Measurements from ENCODE around the gene ALKBH4. TPM values are rescaled to one million over a fixed set of nuclear protein-coding genes. Genes with fewer than 3 reads are reported as not detected.

The ALKBH4 gene
- total and polyA plus RNA-seq, 2 of the 4 experiments (the other 2 are of a cell fraction): 6.1 to 7.4 TPM

DNA sequence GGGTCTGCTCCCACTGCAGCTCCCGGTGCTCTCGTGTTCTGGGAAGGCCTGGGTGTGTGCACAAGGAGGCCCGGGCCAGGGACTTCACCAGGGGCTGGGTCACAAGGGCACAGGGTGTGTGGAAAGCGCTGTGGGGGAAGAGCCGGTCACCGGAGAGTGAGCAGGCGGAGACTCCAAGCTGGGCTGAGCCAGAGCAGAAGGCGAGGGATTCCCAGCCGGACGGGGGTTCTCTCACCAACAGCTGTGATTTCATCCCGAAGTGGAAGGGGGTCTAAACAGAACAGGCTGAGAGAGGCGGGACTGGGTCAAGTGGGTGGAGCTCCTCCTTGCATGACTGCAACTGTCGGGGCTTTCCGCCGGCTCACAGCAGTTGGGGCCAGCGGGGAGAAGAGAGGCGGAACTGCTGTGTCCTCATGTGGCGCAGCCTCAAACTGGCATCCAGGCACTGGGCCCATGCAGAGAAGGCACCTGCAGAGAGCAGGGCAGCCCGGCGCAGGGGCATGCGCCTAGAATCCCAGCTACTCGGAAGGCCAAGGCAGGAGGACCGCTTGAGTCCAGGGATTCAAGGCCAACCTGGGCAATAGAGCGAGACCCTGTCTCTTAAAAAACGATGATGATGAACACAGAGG, 38.9 kb downstream of the ALKBH4 start:
- no peak overlapping the region for H4K5ac ChIP-seq (ENCODE audit: low read depth, low read length)
- H2AK9ac ChIP-seq (replicated peaks; ENCODE audit: low read depth, low read length, poor library complexity): no peak overlapping the region
- DNase-seq (no peak), ATAC-seq (ENCODE audit: low read depth) (no peak)
- no peak overlapping the region for H3K14ac ChIP-seq (replicated peaks; ENCODE audit: low read depth, low read length)
- H3K9ac ChIP-seq (ENCODE audit: low read depth, low read length): no peak overlapping the region
- H3K4me1 ChIP-seq (ENCODE audit: control insufficient read depth, insufficient read depth, low read length): no peaks in the 10 kb centered on the region
- TF ChIP-seq RCOR1 (IDR thresholded peaks at IDR 0.05; ENCODE audit: insufficient replicate concordance, low read length) (no peak), NFE2L2 (IDR thresholded peaks at IDR 0.05; ENCODE audit: low read depth, low read length) (no peak), POLR2A (IDR thresholded peaks at IDR 0.05; ENCODE audit: low read depth, low read length) (no peak), MAFK (IDR thresholded peaks at IDR 0.05; ENCODE audit: low read depth, low read length) (no peak), CHD1 (IDR thresholded peaks at IDR 0.05; ENCODE audit: low read depth, low read length) (no peak), RFX5 (IDR thresholded peaks at IDR 0.05; ENCODE audit: low read depth, low read length) (no peak), SMC3 (IDR thresholded peaks at IDR 0.05; ENCODE audit: low read depth, low read length) (no peak), CEBPB (IDR thresholded peaks at IDR 0.05; ENCODE audit: low read depth, low read length) (no peak), MXI1 (IDR thresholded peaks at IDR 0.05; ENCODE audit: borderline replicate concordance, low read depth, low read length) (no peak), RAD21 (IDR thresholded peaks at IDR 0.05; ENCODE audit: low read length) (no peak), FOS (IDR thresholded peaks at IDR 0.05; ENCODE audit: low read depth, low read length) (no peak), BHLHE40 (IDR thresholded peaks at IDR 0.05; ENCODE audit: low read depth, low read length) (no peak)
- TF ChIP-seq, protein P1, sequence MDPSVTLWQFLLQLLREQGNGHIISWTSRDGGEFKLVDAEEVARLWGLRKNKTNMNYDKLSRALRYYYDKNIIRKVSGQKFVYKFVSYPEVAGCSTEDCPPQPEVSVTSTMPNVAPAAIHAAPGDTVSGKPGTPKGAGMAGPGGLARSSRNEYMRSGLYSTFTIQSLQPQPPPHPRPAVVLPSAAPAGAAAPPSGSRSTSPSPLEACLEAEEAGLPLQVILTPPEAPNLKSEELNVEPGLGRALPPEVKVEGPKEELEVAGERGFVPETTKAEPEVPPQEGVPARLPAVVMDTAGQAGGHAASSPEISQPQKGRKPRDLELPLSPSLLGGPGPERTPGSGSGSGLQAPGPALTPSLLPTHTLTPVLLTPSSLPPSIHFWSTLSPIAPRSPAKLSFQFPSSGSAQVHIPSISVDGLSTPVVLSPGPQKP (IDR thresholded peaks at IDR 0.05; ENCODE audit: borderline replicate concordance, low read depth, low read length): no peak
- TF ChIP-seq, protein P2, sequence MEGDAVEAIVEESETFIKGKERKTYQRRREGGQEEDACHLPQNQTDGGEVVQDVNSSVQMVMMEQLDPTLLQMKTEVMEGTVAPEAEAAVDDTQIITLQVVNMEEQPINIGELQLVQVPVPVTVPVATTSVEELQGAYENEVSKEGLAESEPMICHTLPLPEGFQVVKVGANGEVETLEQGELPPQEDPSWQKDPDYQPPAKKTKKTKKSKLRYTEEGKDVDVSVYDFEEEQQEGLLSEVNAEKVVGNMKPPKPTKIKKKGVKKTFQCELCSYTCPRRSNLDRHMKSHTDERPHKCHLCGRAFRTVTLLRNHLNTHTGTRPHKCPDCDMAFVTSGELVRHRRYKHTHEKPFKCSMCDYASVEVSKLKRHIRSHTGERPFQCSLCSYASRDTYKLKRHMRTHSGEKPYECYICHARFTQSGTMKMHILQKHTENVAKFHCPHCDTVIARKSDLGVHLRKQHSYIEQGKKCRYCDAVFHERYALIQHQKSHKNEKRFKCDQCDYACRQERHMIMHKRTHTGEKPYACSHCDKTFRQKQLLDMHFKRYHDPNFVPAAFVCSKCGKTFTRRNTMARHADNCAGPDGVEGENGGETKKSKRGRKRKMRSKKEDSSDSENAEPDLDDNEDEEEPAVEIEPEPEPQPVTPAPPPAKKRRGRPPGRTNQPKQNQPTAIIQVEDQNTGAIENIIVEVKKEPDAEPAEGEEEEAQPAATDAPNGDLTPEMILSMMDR (conservative IDR thresholded peaks at IDR 0.05; ENCODE audit: low read depth, low read length): no peak
- TF ChIP-seq, protein P3, sequence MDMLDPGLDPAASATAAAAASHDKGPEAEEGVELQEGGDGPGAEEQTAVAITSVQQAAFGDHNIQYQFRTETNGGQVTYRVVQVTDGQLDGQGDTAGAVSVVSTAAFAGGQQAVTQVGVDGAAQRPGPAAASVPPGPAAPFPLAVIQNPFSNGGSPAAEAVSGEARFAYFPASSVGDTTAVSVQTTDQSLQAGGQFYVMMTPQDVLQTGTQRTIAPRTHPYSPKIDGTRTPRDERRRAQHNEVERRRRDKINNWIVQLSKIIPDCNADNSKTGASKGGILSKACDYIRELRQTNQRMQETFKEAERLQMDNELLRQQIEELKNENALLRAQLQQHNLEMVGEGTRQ (IDR thresholded peaks at IDR 0.05; ENCODE audit: low read depth, low read length): no peak
- H4K20me1 ChIP-seq (ENCODE audit: insufficient read depth, low read length): no peaks in the 10 kb centered on the region; the same call in 1 of the 2 replicates
- no peak overlapping the region for H3K18ac ChIP-seq (ENCODE audit: low read depth, low read length)
- no peaks in the 10 kb centered on the region for H3K9me1 ChIP-seq (ENCODE audit: insufficient read depth, low read length)
- H3K27me3 ChIP-seq (ENCODE audit: control insufficient read depth, insufficient read depth, low read length): no peaks in the 10 kb centered on the region
- in situ Hi-C loops (cut with MboI; ENCODE audit: low sequenced_read_pairs) (no loop called here), dilution Hi-C loops (cut with HindIII; ENCODE audit: low sequenced_read_pairs, unreplicated experiment) (no loop called here), intact Hi-C loops (cut with micrococcal nuclease) (no loop called here)
- BruUV-seq (replicated peaks): no TSS peak
- no peak overlapping the region for H3K27ac ChIP-seq (ENCODE audit: insufficient read depth, low read length)
- H3K4me3 ChIP-seq (ENCODE audit: insufficient read depth, low read depth, low read length): no peak overlapping the region
- no peak overlapping the region for H2BK15ac ChIP-seq (ENCODE audit: low read depth, low read length)
- no peak overlapping the region for H2BK120ac ChIP-seq (ENCODE audit: low read depth, low read length)
- ChIA-PET POLR2A (ENCODE audit: unreplicated experiment) (no interaction called here), CTCF (no interaction called here)
- H4K8ac ChIP-seq (ENCODE audit: low read depth in 2 of 2, low read length in 2 of 2): no peak overlapping the region
- WGBS, 2 experiments (ENCODE audit: extremely low coverage in 2 of 2, insufficient read length in 1 of 2): 87% methylated on average over 17 of the region's 25 CpGs; no CpG with 5 or more reads in 1 of the 2 experiments
- H3K4me2 ChIP-seq (ENCODE audit: low read depth, low read length): no peak overlapping the region
- H2BK5ac ChIP-seq (ENCODE audit: low read depth, low read length, poor library complexity, severe bottlenecking): no peak overlapping the region
- H3K56ac ChIP-seq (ENCODE audit: extremely low read depth, insufficient read depth, low read length): no peak overlapping the region
- peaks cover 7 to 11% of the 10 kb centered on the region in 2 experiments; a peak in 3 of 4 replicates for H3K79me1 ChIP-seq (ENCODE audit: low read depth in 1 of 2, low read length in 2 of 2)
- no peaks in the 10 kb centered on the region for H3K9me3 ChIP-seq (ENCODE audit: control insufficient read depth, insufficient read depth, low read length)
- no peak overlapping the region for H2AFZ ChIP-seq (replicated peaks; ENCODE audit: low read length, poor library complexity)
- no peak overlapping the region for H2AK5ac ChIP-seq (ENCODE audit: low read depth, low read length)
- H3K23ac ChIP-seq (ENCODE audit: low read depth, low read length): no peak overlapping the region
- H3K4ac ChIP-seq (ENCODE audit: low read depth, low read length): no peak overlapping the region
- peaks cover 38% of the 10 kb centered on the region for H3K36me3 ChIP-seq (ENCODE audit: control insufficient read depth, insufficient read depth, low read length)
- no peak overlapping the region for H2BK20ac ChIP-seq (ENCODE audit: low read depth, low read length)
- no peak overlapping the region for H4K91ac ChIP-seq (ENCODE audit: insufficient read depth, low read depth, low read length)
